Kidney epithelial cell (primary cell): ENCODE results near the gene GADD45GIP1. TPM values are rescaled to one million over a fixed set of nuclear protein-coding genes. Genes with fewer than 3 reads are reported as not detected.

Experiments used
- DNase-seq: peaks from one replicate; pipeline ENCODE4 v3.0.0-alpha.2; 2010; ENCODE audit warnings: low read depth
- H3K27me3 ChIP-seq: 2 replicates; pipeline ENCODE4 v1.6.0; 2011; ENCODE audit warnings: low read length; ENCODE audit not compliant: control insufficient read depth, insufficient read depth
- H3K36me3 ChIP-seq: 2 replicates; pipeline ENCODE4 v1.5.1; 2011; ENCODE audit warnings: low read length; ENCODE audit not compliant: control insufficient read depth, insufficient read depth
- H3K4me3 ChIP-seq: 2 replicates; pipeline ENCODE4 v1.5.1; 2011; ENCODE audit warnings: low read depth, mild to moderate bottlenecking, control low read depth, low read length
- total RNA-seq: library from RNA; depleted of rRNA; stranded (reverse); fragments of >200 nt; gene quantifications from 2 replicates; pipeline ENCODE4 v1.2.3, GENCODE V29; 2015
- TF ChIP-seq, protein P1 (sequence below): IDR thresholded peaks from 2 replicates; pipeline ENCODE4 v1.5.1; 2011; ENCODE audit warnings: mild to moderate bottlenecking, moderate library complexity, low read length, control low read depth, inconsistent platforms; ENCODE audit not compliant: insufficient read depth, poor library complexity, severe bottlenecking

The GADD45GIP1 gene
- total RNA-seq, 1 donor from 2014 or later: 60.1 TPM

DNA sequence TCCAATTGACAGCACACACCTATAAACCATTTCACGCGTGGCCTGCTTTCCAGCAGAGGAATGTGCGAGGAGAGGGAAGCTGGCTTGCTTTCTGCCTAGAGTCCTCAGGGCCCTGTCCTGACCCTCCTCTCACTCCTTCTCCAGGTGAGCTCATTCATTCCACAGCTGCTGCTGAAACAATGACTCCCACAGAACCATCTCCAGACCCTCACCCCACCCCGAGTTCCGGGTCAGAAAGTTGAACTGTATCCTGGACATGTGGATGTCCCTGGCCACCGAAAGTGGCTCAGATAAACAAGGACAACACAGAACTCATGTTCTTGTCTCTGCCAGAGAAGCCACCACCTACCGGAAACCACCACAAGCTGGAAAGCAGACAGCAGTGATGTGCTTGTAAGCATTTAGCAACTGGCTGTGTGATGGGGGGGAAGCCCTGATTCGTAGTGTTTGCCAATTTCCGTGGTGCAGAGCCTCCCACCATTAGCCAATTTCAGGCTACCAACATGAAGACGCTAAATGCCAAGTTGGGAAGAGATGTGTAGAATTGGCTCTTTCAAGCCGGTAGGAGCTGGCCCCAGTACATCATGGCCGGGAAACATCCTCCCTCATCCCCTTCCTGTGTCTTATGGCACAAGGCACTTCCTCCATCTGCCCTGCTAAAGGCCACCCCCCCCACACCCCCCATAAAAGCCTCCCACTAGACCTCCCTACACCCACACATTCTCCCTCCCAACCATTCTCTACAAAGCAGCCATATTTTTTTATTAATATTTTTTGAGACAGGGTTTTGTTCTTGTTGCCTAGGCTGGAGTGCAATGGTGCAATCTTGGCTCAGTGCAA, 43.0 kb downstream of the GADD45GIP1 start:
- Histone ChIP-seq H3K27me3 (no peaks in the 10 kb centered on the region), H3K4me3 (no peak overlapping the region), H3K36me3 (no peaks in the 10 kb centered on the region)
- TF ChIP-seq, protein P1, sequence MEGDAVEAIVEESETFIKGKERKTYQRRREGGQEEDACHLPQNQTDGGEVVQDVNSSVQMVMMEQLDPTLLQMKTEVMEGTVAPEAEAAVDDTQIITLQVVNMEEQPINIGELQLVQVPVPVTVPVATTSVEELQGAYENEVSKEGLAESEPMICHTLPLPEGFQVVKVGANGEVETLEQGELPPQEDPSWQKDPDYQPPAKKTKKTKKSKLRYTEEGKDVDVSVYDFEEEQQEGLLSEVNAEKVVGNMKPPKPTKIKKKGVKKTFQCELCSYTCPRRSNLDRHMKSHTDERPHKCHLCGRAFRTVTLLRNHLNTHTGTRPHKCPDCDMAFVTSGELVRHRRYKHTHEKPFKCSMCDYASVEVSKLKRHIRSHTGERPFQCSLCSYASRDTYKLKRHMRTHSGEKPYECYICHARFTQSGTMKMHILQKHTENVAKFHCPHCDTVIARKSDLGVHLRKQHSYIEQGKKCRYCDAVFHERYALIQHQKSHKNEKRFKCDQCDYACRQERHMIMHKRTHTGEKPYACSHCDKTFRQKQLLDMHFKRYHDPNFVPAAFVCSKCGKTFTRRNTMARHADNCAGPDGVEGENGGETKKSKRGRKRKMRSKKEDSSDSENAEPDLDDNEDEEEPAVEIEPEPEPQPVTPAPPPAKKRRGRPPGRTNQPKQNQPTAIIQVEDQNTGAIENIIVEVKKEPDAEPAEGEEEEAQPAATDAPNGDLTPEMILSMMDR: no peak
- DNase-seq: no peak

DNA sequence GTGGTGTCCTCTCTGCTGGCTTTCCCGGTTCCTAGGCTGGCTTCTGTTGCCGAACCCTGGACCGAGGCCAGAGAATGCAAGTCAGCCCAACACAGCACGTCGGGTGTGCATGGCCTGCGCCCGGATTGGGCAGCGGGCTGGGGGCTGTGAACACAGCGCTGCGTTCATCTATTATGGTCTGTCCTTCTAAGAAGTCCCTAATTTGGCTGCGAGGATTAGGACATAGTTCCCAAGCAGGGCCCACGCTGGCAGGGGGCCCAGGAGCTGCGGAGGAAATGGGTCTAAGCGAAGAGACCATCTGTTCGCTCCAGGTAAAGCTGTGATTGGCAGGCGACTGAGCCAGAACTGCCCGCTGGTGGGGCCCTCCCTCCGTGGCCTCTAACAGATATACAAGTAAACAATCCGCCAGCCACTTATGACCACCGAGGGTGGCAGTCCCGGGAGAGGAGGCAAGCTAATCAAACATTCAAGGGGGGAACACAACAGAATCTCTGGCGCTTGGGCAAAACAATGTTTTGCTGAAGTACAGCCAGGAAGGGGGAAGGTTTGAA, 43.9 kb downstream of the GADD45GIP1 start:
- Histone ChIP-seq H3K36me3 (no peaks in the 10 kb centered on the region), H3K4me3 (no peak overlapping the region), H3K27me3 (no peaks in the 10 kb centered on the region)
- no peak for DNase-seq
- TF ChIP-seq, protein P1: no peak

DNA sequence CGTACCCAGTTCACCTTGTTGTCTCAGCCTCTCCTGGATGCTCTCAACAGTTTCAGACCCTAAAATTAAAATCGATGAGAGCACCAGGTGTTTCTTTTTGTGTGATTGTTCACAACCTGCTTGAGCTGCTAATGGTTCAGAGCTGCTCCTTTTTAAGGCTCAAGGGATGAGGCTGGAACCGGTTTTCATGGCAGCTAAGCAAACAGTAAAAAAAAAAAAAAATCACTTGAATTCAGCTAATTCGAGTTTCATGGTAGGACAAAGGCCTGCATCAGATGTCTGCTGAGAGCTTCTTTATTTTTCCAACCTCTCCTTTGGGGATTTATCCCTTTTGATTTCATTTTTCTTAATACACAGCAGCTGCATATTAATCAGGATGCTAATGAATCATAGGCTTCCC, 44.5 kb downstream of the GADD45GIP1 start:
- H3K36me3 ChIP-seq: no peaks in the 10 kb centered on the region
- H3K4me3 ChIP-seq: no peak overlapping the region
- TF ChIP-seq, protein P1: no peak
- no peaks in the 10 kb centered on the region for H3K27me3 ChIP-seq
- no peak for DNase-seq

DNA sequence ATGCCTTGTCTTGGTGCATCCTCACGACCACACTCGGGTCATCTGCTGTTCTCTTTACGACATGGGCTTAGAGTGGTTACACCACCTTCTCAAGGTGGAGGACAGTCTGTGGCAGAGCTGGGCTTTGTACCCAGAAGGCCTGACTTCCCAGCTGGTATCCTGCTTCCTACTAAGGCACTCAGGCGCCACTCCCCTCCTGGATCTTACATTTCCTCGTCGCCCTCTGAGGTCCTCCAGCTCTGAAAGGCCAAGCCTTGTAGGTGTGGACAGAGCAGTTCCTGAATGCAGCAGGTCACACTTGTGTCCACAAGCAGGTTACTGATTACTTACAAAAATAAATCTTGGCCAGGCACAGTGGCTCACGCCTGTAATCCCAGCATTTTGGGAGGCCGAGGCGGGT, 49.9 kb downstream of the GADD45GIP1 start:
- TF ChIP-seq, protein P1: no peak
- no peak overlapping the region for H3K4me3 ChIP-seq
- no peak for DNase-seq
- H3K36me3 ChIP-seq: no peaks in the 10 kb centered on the region
- H3K27me3 ChIP-seq: no peaks in the 10 kb centered on the region

Other genes with a start within 250 kb of the GADD45GIP1 start
- gene TNPO2, start 233.3 kb downstream of the GADD45GIP1 start, total RNA-seq: 27.1 and 40.2 TPM in 2 replicates
- 368 and 443 TPM in 2 replicates for gene TRIR, start 222.5 kb downstream of the GADD45GIP1 start, total RNA-seq
- 146 and 148 TPM in 2 replicates for gene GET3, start 219.7 kb downstream of the GADD45GIP1 start, total RNA-seq
- not detected in 2 replicates for gene BEST2, start 205.4 kb downstream of the GADD45GIP1 start, total RNA-seq
- gene HOOK2, start 181.7 kb downstream of the GADD45GIP1 start, total RNA-seq: 38.7 and 44.1 TPM in 2 replicates
- 395 and 431 TPM in 2 replicates for gene JUNB, start 165.7 kb downstream of the GADD45GIP1 start, total RNA-seq
- 366 and 396 TPM in 2 replicates for gene PRDX2, start 155.4 kb downstream of the GADD45GIP1 start, total RNA-seq
- gene THSD8, start 155.2 kb downstream of the GADD45GIP1 start, total RNA-seq: not detected in 2 replicates
- gene RNASEH2A, start 150.6 kb downstream of the GADD45GIP1 start, total RNA-seq: 17.0 and 24.8 TPM in 2 replicates
- 0.21 TPM in 1 of 2 replicates, not detected in the other for gene RTBDN, start 122.6 kb downstream of the GADD45GIP1 start, total RNA-seq
- 0.88 and 2.4 TPM in 2 replicates for gene MAST1, start 118.7 kb downstream of the GADD45GIP1 start, total RNA-seq
- 38.5 and 44.4 TPM in 2 replicates for gene DNASE2, start 75.8 kb downstream of the GADD45GIP1 start, total RNA-seq
- gene KLF1, start 70.0 kb downstream of the GADD45GIP1 start, total RNA-seq: not detected in 2 replicates
- 35.2 and 43.9 TPM in 2 replicates for gene GCDH, start 66.1 kb downstream of the GADD45GIP1 start, total RNA-seq
- gene SYCE2, start 37.9 kb downstream of the GADD45GIP1 start, total RNA-seq: 0.13 and 0.48 TPM in 2 replicates
- gene FARSA, start 23.5 kb downstream of the GADD45GIP1 start, total RNA-seq: 90.6 and 93.7 TPM in 2 replicates
- 936 and 958 TPM in 2 replicates for gene CALR, start 18.6 kb downstream of the GADD45GIP1 start, total RNA-seq
- 138 and 146 TPM in 2 replicates for gene RAD23A, start 11.4 kb downstream of the GADD45GIP1 start, total RNA-seq
- gene DAND5, start 12.4 kb upstream of the GADD45GIP1 start, total RNA-seq: not detected in 2 replicates
- gene NFIX, start 38.3 kb upstream of the GADD45GIP1 start, total RNA-seq: 6.7 and 9.7 TPM in 2 replicates
- gene LYL1, start 145.6 kb upstream of the GADD45GIP1 start, total RNA-seq: 3.3 and 5.3 TPM in 2 replicates
- gene TRMT1, start 159.5 kb upstream of the GADD45GIP1 start, total RNA-seq: 69.4 and 74.7 TPM in 2 replicates
- 66.1 and 87.8 TPM in 2 replicates for gene NACC1, start 161.0 kb upstream of the GADD45GIP1 start, total RNA-seq
- 66.2 and 70.2 TPM in 2 replicates for gene STX10, start 193.2 kb upstream of the GADD45GIP1 start, total RNA-seq
- gene IER2, start 193.2 kb upstream of the GADD45GIP1 start, total RNA-seq: 130 and 169 TPM in 2 replicates